GM12892 (cell line): Measurements from ENCODE around the gene CNTNAP2.
"Not testable (repeated sequence)": the region's sequence is repeated elsewhere in the genome, so short reads cannot be mapped to it uniquely, and the experiment has no call there.

Source experiments
- DNase-seq: peaks from one replicate; pipeline ENCODE4 v3.0.0; 2011; ENCODE audit not compliant: insufficient read length
- FAIRE-seq: peaks from 2 replicates; lab custom pipeline; 2011; peaks lifted over from hg19 to GRCh38; lab: Jason Lieb, UNC
- POLR2A ChIP-seq: IDR thresholded peaks from 2 replicates; pipeline ENCODE4 v1.6.1; 2011; ENCODE audit warnings: low read depth, low read length, control low read depth
- POLR2AphosphoS5 ChIP-seq: IDR thresholded peaks from 2 replicates; pipeline ENCODE4 v1.6.1; 2011; ENCODE audit warnings: low read depth, low read length, control low read depth
- TAF1 ChIP-seq: IDR thresholded peaks from 2 replicates; pipeline ENCODE4 v1.6.1; 2011; ENCODE audit warnings: low read depth, mild to moderate bottlenecking, control low read depth, low read length, borderline replicate concordance

Gene CNTNAP2

GRCh38 chr7:148288592-148289151, 2172.1 kb downstream of the CNTNAP2 start:
- no peak for FAIRE-seq
- no peak for DNase-seq
- TF ChIP-seq POLR2A = no peak
- TF ChIP-seq TAF1 = no peak
- TF ChIP-seq POLR2AphosphoS5 = no peak

GRCh38 chr7:148289630-148290029, 2173.0 kb downstream of the CNTNAP2 start:
- peak; percentile 67 for FAIRE-seq

GRCh38 chr7:148290538-148290937, 2173.9 kb downstream of the CNTNAP2 start:
- no peak for DNase-seq
- peak; percentile 48 for FAIRE-seq
- TF ChIP-seq POLR2A (no peak), TAF1 (no peak), POLR2AphosphoS5 (no peak)

More at GRCh38 chr7:148289630-148290029, 2173.0 kb downstream of the CNTNAP2 start:
- no peak for DNase-seq
- no peak for TF ChIP-seq POLR2A
- no peak for TF ChIP-seq TAF1
- no peak for TF ChIP-seq POLR2AphosphoS5

GRCh38 chr7:148291799-148292198, 2175.2 kb downstream of the CNTNAP2 start:
- no peak for TF ChIP-seq POLR2AphosphoS5
- no peak for TF ChIP-seq TAF1
- TF ChIP-seq POLR2A = no peak
- FAIRE-seq (no peak), DNase-seq (no peak)

- TF ChIP-seq POLR2AphosphoS5 (no peak), TAF1 (no peak), POLR2A (no peak)
- no peak for FAIRE-seq
- no peak for DNase-seq
Measured at GRCh38 chr7:148296994-148297644, 2180.5 kb downstream of the CNTNAP2 start.

GRCh38 chr7:148298768-148299167, 2182.2 kb downstream of the CNTNAP2 start:
- not testable (repeated sequence) for DNase-seq, FAIRE-seq

- TF ChIP-seq POLR2AphosphoS5 (no peak), TAF1 (no peak), POLR2A (no peak)
- no peak for DNase-seq
- no peak for FAIRE-seq
Measured at GRCh38 chr7:148299350-148300276, 2183.0 kb downstream of the CNTNAP2 start.

GRCh38 chr7:148302436-148302835, 2185.8 kb downstream of the CNTNAP2 start:
- not testable (repeated sequence) for DNase-seq, FAIRE-seq

- TF ChIP-seq POLR2A (no peak), TAF1 (no peak), POLR2AphosphoS5 (no peak)
- FAIRE-seq (peak; percentile 69), DNase-seq (no peak)
Measured at GRCh38 chr7:148303295-148304082, 2186.9 kb downstream of the CNTNAP2 start.

- DNase-seq (no peak), FAIRE-seq (peak; percentile 42)
- TF ChIP-seq POLR2A = no peak
- no peak for TF ChIP-seq TAF1
- no peak for TF ChIP-seq POLR2AphosphoS5
Measured at GRCh38 chr7:148304083-148304335, 2187.4 kb downstream of the CNTNAP2 start.

- TF ChIP-seq TAF1 = no peak
- TF ChIP-seq POLR2AphosphoS5 = no peak
- TF ChIP-seq POLR2A = no peak
- DNase-seq = no peak
- FAIRE-seq = peak; percentile 86
Measured at GRCh38 chr7:148304456-148304855, 2187.9 kb downstream of the CNTNAP2 start.

GRCh38 chr7:148306759-148307158, 2190.2 kb downstream of the CNTNAP2 start:
- FAIRE-seq (peak; percentile 48), DNase-seq (no peak)
- TF ChIP-seq POLR2A (no peak), TAF1 (no peak), POLR2AphosphoS5 (no peak)
